Neural progenitor cell (in vitro differentiated cells): ENCODE measurements around the gene ACBD5. TPM values are rescaled to one million over a fixed set of nuclear protein-coding genes. Genes with fewer than 3 reads are reported as not detected.
A peak's percentile ranks its signal among the peaks of the same experiment; 100 is the strongest.

Source experiments
- DNase-seq: peaks from one replicate; pipeline ENCODE4 v3.0.0-alpha.2; 2016; ENCODE audit warnings: low spot score
- H2AFZ ChIP-seq: fragments of 200-600 bp; sonication (generic); replicated peaks from 2 replicates; pipeline ENCODE4 v1.6.1; 2016; ENCODE audit warnings: antibody characterized with exemption
- H3F3A ChIP-seq: fragments of 200-600 bp; sonication (generic); 2 replicates; pipeline ENCODE4 v1.6.1; 2016; ENCODE audit warnings: antibody characterized with exemption, low read depth
- H3K27ac ChIP-seq: fragments of 200-600 bp; sonication (generic); 2 replicates; pipeline ENCODE4 v1.5.1; 2016; ENCODE audit warnings: mild to moderate bottlenecking
- H3K27me3 ChIP-seq: fragments of 200-600 bp; sonication (generic); 2 replicates; pipeline ENCODE4 v1.6.1; 2016; ENCODE audit warnings: mild to moderate bottlenecking, moderate library complexity
- H3K36me3 ChIP-seq: fragments of 200-600 bp; sonication (generic); 2 replicates; pipeline ENCODE4 v1.5.1; 2016
- H3K4me1 ChIP-seq: fragments of 200-600 bp; sonication (generic); 2 replicates; pipeline ENCODE4 v1.6.1; 2016; ENCODE audit warnings: mixed run types
- H3K4me2 ChIP-seq: fragments of 200-600 bp; sonication (generic); 2 replicates; pipeline ENCODE4 v1.6.1; 2016
- H3K4me3 ChIP-seq: fragments of 200-600 bp; sonication (generic); 2 replicates; pipeline ENCODE4 v1.5.1; 2016
- H3K79me2 ChIP-seq: fragments of 200-600 bp; sonication (generic); 2 replicates; pipeline ENCODE4 v1.6.1; 2016; ENCODE audit warnings: low read depth
- H3K9ac ChIP-seq: fragments of 200-600 bp; sonication (generic); 2 replicates; pipeline ENCODE4 v1.6.1; 2016
- H3K9me3 ChIP-seq: fragments of 200-600 bp; sonication (generic); 2 replicates; pipeline ENCODE4 v1.5.1; 2016; ENCODE audit warnings: low read depth
- H4K20me1 ChIP-seq: fragments of 200-600 bp; sonication (generic); 2 replicates; pipeline ENCODE4 v1.6.1; 2016; ENCODE audit warnings: low read depth
- H3K27ac Mint-ChIP-seq: 3 replicates; pipeline ENCODE4 v1.8.0; 2021; ENCODE audit warnings: mixed read lengths
- H3K27me3 Mint-ChIP-seq: 2 replicates; pipeline ENCODE4 v1.8.0; 2022; ENCODE audit warnings: low read depth, mild to moderate bottlenecking, inconsistent platforms, moderate library complexity, mixed read lengths; ENCODE audit not compliant: insufficient read depth
- H3K36me3 Mint-ChIP-seq: 3 replicates; pipeline ENCODE4 v1.8.0; 2021; ENCODE audit warnings: mixed read lengths
- H3K4me1 Mint-ChIP-seq: 3 replicates; pipeline ENCODE4 v1.8.0; 2021; ENCODE audit warnings: mixed read lengths
- H3K4me3 Mint-ChIP-seq: 3 replicates; pipeline ENCODE4 v1.8.0; 2021; ENCODE audit warnings: mild to moderate bottlenecking, moderate library complexity, mixed read lengths
- H3K9me3 Mint-ChIP-seq: 3 replicates; pipeline ENCODE4 v1.8.0; 2020; ENCODE audit warnings: mixed read lengths
- CTCF ChIP-seq: fragments of 200-600 bp; sonication (generic); IDR thresholded peaks from 2 replicates; pipeline ENCODE4 v1.5.1; 2017; ENCODE audit warnings: antibody characterized with exemption, mild to moderate bottlenecking
- EZH2 ChIP-seq: fragments of 200-600 bp; sonication (generic); IDR thresholded peaks from 2 replicates; pipeline ENCODE4 v1.6.1; 2017; ENCODE audit warnings: antibody characterized with exemption, mild to moderate bottlenecking, moderate library complexity
- EZH2phosphoT487 ChIP-seq: fragments of 200-600 bp; sonication (generic); IDR thresholded peaks from 2 replicates; pipeline ENCODE4 v1.6.1; 2017; ENCODE audit warnings: antibody characterized with exemption
- total RNA-seq: library from RNA; depleted of rRNA; stranded (reverse); fragments of >200 nt; gene quantifications from 2 replicates; pipeline ENCODE4 v1.2.3, GENCODE V29; 2015; ENCODE audit warnings: low replicate concordance

The ACBD5 gene
- total RNA-seq, 1 donor from 2014 or later = 21.8 TPM

- Histone ChIP-seq H3K4me1 (peaks cover 17% of the 10 kb centered on the region), H3K27ac (no peak overlapping the region), H3K27me3 (no peaks in the 10 kb centered on the region), H2AFZ (no peak overlapping the region), H3K4me2 (no peak overlapping the region), H3K9me3 (no peaks in the 10 kb centered on the region), H3K79me2 (peaks cover 9% of the 10 kb centered on the region), H3K9ac (no peak overlapping the region), H3K36me3 (no peaks in the 10 kb centered on the region), H3K4me3 (no peak overlapping the region), H3F3A (peaks cover 33% of the 10 kb centered on the region), H4K20me1 (no peaks in the 10 kb centered on the region)
- TF ChIP-seq EZH2 = no peak
- TF ChIP-seq CTCF = no peak
- TF ChIP-seq EZH2phosphoT487 = no peak
- DNase-seq = no peak
- Mint-ChIP-seq H3K9me3 (no peaks in the 10 kb centered on the region), H3K36me3 (no peaks in the 10 kb centered on the region), H3K27ac (no peak overlapping the region), H3K4me3 (no peak overlapping the region), H3K27me3 (peaks cover 10% of the 10 kb centered on the region), H3K4me1 (peaks cover 22% of the 10 kb centered on the region)
These were observed 4.4 kb upstream of the ACBD5 start for GRCh38 chr10:27244976-27245375.

GRCh38 chr10:27242951-27243551 lies 2.5 kb upstream of the ACBD5 start:
- Histone ChIP-seq H3K9me3 (no peaks in the 10 kb centered on the region), H3K36me3 (no peaks in the 10 kb centered on the region), H3K27ac (peak overlapping the region; percentile 83), H3K4me3 (peak overlapping the region; percentile 78), H4K20me1 (no peaks in the 10 kb centered on the region), H3F3A (peaks cover 44% of the 10 kb centered on the region), H2AFZ (peak overlapping the region; percentile 36), H3K79me2 (peaks cover 19% of the 10 kb centered on the region), H3K9ac (peak overlapping the region; percentile 15), H3K27me3 (no peaks in the 10 kb centered on the region), H3K4me2 (peak overlapping the region; percentile 93), H3K4me1 (peaks cover 17% of the 10 kb centered on the region)
- peak; percentile 76 for DNase-seq
- H3K36me3 Mint-ChIP-seq = no peaks in the 10 kb centered on the region
- peak overlapping the region; percentile 92 for H3K27ac Mint-ChIP-seq
- peaks cover 10% of the 10 kb centered on the region for H3K27me3 Mint-ChIP-seq
- H3K4me1 Mint-ChIP-seq = peaks cover 25% of the 10 kb centered on the region
- TF ChIP-seq EZH2 = no peak
- no peak for TF ChIP-seq CTCF
- no peak for TF ChIP-seq EZH2phosphoT487
- no peaks in the 10 kb centered on the region for H3K9me3 Mint-ChIP-seq
- peak overlapping the region; percentile 93 for H3K4me3 Mint-ChIP-seq

GRCh38 chr10:27242473-27242950 lies 1.9 kb upstream of the ACBD5 start:
- H2AFZ ChIP-seq = peak overlapping the region; percentile 36
- Mint-ChIP-seq H3K27ac (peak overlapping the region; percentile 97), H3K36me3 (no peaks in the 10 kb centered on the region), H3K4me3 (peak overlapping the region; percentile 93), H3K9me3 (no peaks in the 10 kb centered on the region), H3K27me3 (peaks cover 10% of the 10 kb centered on the region), H3K4me1 (peaks cover 25% of the 10 kb centered on the region)
- peak overlapping the region; percentile 78 for H3K4me3 ChIP-seq
- DNase-seq = no peak
- no peak for TF ChIP-seq EZH2phosphoT487
- no peak for TF ChIP-seq CTCF
- TF ChIP-seq EZH2 = no peak
- no peaks in the 10 kb centered on the region for H3K9me3 ChIP-seq
- H3K9ac ChIP-seq = peak overlapping the region; percentile 15
- H3K36me3 ChIP-seq = no peaks in the 10 kb centered on the region
- peak overlapping the region; percentile 93 for H3K4me2 ChIP-seq
- no peaks in the 10 kb centered on the region for H4K20me1 ChIP-seq
- peaks cover 17% of the 10 kb centered on the region for H3K4me1 ChIP-seq
- peak overlapping the region; percentile 83 for H3K27ac ChIP-seq
- peaks cover 19% of the 10 kb centered on the region for H3K79me2 ChIP-seq
- H3F3A ChIP-seq = peaks cover 44% of the 10 kb centered on the region
- H3K27me3 ChIP-seq = no peaks in the 10 kb centered on the region
